GM12873 (cell line): ENCODE measurements around the gene TMEM272.

Experiments
- CTCF ChIP-seq: IDR thresholded peaks from 2 replicates; pipeline ENCODE4 v1.5.1; 2012; ENCODE audit warnings: low read depth, mild to moderate bottlenecking, moderate library complexity, low read length, control low read depth; ENCODE audit not compliant: insufficient read depth; ENCODE audit errors: missing control alignments

TMEM272 gene

GRCh38 chr13:51768378-51768921 is 76.5 kb downstream of the TMEM272 start:
- peak; percentile 6 for TF ChIP-seq CTCF

GRCh38 chr13:51767100-51767499 is 77.9 kb downstream of the TMEM272 start:
- peak; percentile 20 for TF ChIP-seq CTCF

GRCh38 chr13:51765142-51765515 is 79.8 kb downstream of the TMEM272 start:
- no peak for TF ChIP-seq CTCF

- no peak for TF ChIP-seq CTCF
Observed at GRCh38 chr13:51764184-51765141, 80.5 kb downstream of the TMEM272 start.

- no peak for TF ChIP-seq CTCF
Observed at GRCh38 chr13:51763486-51763885, 81.5 kb downstream of the TMEM272 start.
